T-cell (primary cell): ENCODE measurements around the gene MUC2. TPM values are rescaled to one million over a fixed set of nuclear protein-coding genes. Genes with fewer than 3 reads are reported as not detected.
A peak's percentile ranks its signal among the peaks of the same experiment; 100 is the strongest.

Experiments used
- ATAC-seq, 4 experiments: fragments of 200-7000 bp in 3 of 4; fragments of 150-1000 bp in 1 of 4; cut with Tn5 transposase; replicated peaks in 1 of 4; 1 replicate in 3 of 4; 2 replicates in 1 of 4; pipeline ENCODE4 v1.10.0; 2021; ENCODE audit warnings: moderate library complexity in 3 of 4, mild to moderate bottlenecking in 2 of 4, moderate number of reproducible peaks in 1 of 4
- CTCF ChIA-PET, 2 donors: fragments of 300-600 bp; sonication (Branson Sonifier 250); formaldehyde crosslinking; loops; one replicate each; lab custom pipeline; 2022; ENCODE audit warnings: antibody characterized with exemption in 2 of 2; lab: Charles Lee
- POLR2A ChIA-PET, 2 donors: fragments of 300-600 bp; sonication (Branson Sonifier 250); formaldehyde crosslinking; loops; one replicate each; lab custom pipeline; 2022; ENCODE audit warnings: antibody characterized with exemption in 2 of 2; lab: Charles Lee
- DNase-seq, 35 experiments: peaks; one replicate each; pipeline versions ENCODE4 v3.0.0 to v3.0.0-alpha.2; 2013 to 2023
- H3K27ac ChIP-seq: one replicate; pipeline ENCODE4 v1.5.1; 2013; ENCODE audit warnings: low read length
- H3K27me3 ChIP-seq, 2 experiments: replicated peaks in 1 of 2; 1 replicate in 1 of 2; 2 replicates in 1 of 2; pipeline versions ENCODE4 v1.6.1 to v1.7.0; 2013; ENCODE audit warnings: low read length in 1 of 2, mixed read lengths in 1 of 2; ENCODE audit not compliant: control insufficient read depth in 2 of 2, insufficient read depth in 2 of 2; ENCODE audit errors: extremely low read depth in 1 of 2
- H3K36me3 ChIP-seq, 2 donors: 1 replicate in 1 of 2; 2 replicates in 1 of 2; pipeline versions ENCODE4 v1.6.1 to v1.7.0; 2013; ENCODE audit warnings: low read length in 1 of 2; ENCODE audit not compliant: control insufficient read depth in 2 of 2, insufficient read depth in 1 of 2; ENCODE audit errors: extremely low read depth in 1 of 2
- H3K4me1 ChIP-seq, 2 experiments: 1 replicate in 1 of 2; 2 replicates in 1 of 2; pipeline versions ENCODE4 v1.6.1 to v1.7.0; 2013; ENCODE audit warnings: low read length in 2 of 2, mixed read lengths in 1 of 2; ENCODE audit not compliant: insufficient read depth in 2 of 2, control insufficient read depth in 1 of 2; ENCODE audit errors: extremely low read depth in 1 of 2
- H3K4me3 ChIP-seq, 2 donors: 1 replicate in 1 of 2; 2 replicates in 1 of 2; pipeline versions ENCODE4 v1.5.1 to v1.7.0; 2013; ENCODE audit warnings: mild to moderate bottlenecking in 2 of 2, low read length in 1 of 2, moderate library complexity in 1 of 2; ENCODE audit not compliant: control insufficient read depth in 1 of 2; ENCODE audit errors: extremely low read depth in 1 of 2
- H3K9me3 ChIP-seq: 2 replicates; pipeline ENCODE4 v1.7.0; 2013
- H3K27ac Mint-ChIP-seq, 2 donors: one replicate each; pipeline ENCODE4 v1.8.0; 2020 to 2021; ENCODE audit warnings: mild to moderate bottlenecking in 2 of 2, mixed read lengths in 2 of 2
- H3K27me3 Mint-ChIP-seq, 2 donors: one replicate each; pipeline ENCODE4 v1.8.0; 2021 to 2022; ENCODE audit warnings: mixed read lengths in 2 of 2
- H3K36me3 Mint-ChIP-seq: one replicate; pipeline ENCODE4 v1.8.0; 2021; ENCODE audit warnings: mixed read lengths
- H3K4me1 Mint-ChIP-seq, 3 donors: one replicate each; pipeline ENCODE4 v1.8.0; 2020 to 2022; ENCODE audit warnings: mixed read lengths in 3 of 3, mild to moderate bottlenecking in 1 of 3
- H3K4me3 Mint-ChIP-seq, 3 donors: one replicate each; pipeline ENCODE4 v1.8.0; 2020 to 2022; ENCODE audit warnings: mild to moderate bottlenecking in 3 of 3, mixed read lengths in 3 of 3, moderate library complexity in 3 of 3
- H3K9me3 Mint-ChIP-seq, 3 donors: one replicate each; pipeline ENCODE4 v1.8.0; 2020 to 2022; ENCODE audit warnings: mixed read lengths in 3 of 3
- WGBS: methylation state at CpG from one replicate; pipeline ENCODE4 v1.1.5; 2013; ENCODE audit warnings: missing lambda C conversion rate; ENCODE audit not compliant: insufficient coverage; 5-methylcytosine and 5-hydroxymethylcytosine counted together
- total RNA-seq, 35 experiments: library from RNA in 6 of 35; stranded (reverse) in 6 of 35; fragments of 120-200 nt in 1 of 35; gene quantifications; one replicate each; pipeline versions ENCODE4 v1.2.1 to v1.2.4 and lab custom pipeline; 2013 to 2026

The MUC2 gene
- total RNA-seq, 5 donors from 2014 or later (not counting 1 experiment from before 2014, with no cell fraction given) = 0.12 to 1.4 (median 0.53) TPM; not detected in 2

DNA sequence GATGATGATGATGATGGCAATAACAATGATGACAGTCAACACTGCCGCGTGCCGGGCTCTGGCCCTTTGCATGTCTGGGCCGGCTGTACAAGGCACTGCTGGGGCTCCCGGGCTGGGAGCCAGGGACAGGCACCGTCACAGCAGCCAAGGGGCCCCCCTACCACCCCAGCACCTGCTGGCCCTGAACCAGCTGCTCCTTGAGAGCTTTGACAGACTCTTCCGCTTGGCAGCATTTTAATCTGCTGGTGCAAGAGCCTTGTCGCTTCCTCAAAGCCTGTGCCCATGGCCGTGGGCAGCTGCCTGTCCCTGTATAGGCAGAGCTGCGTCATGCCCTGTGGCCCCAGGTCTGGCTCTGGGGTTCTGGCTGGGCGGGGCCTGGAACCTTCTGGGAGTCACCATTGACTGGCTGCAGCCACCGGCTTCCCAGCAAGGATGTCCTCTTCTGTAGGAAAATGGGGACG, 25.2 kb upstream of the MUC2 start:
- Mint-ChIP-seq H3K27me3 (peaks cover 4 to 20% of the 10 kb centered on the region in 2 donors), H3K27ac (no peak overlapping the region), H3K4me1 (peaks cover 0 to 4% (median 2%) of the 10 kb centered on the region in 3 donors), H3K9me3 (no peaks in the 10 kb centered on the region), H3K4me3 (no peak overlapping the region), H3K36me3 (no peaks in the 10 kb centered on the region)
- peaks cover 0 to 8% of the 10 kb centered on the region in 2 experiments for H3K4me1 ChIP-seq
- DNase-seq (no peak), ATAC-seq (no peak)
- CTCF ChIA-PET = interaction anchor here in 1 of 2 donors (1.2 kb wide), 1 partner anchor 202 kb away, joined by 3 read pairs; no protein-coding TSS in a partner anchor
- H3K27ac ChIP-seq = no peak overlapping the region
- no peaks in the 10 kb centered on the region for H3K9me3 ChIP-seq
- POLR2A ChIA-PET = no interaction called here
- no peak overlapping the region for H3K4me3 ChIP-seq
- peaks cover 2 to 71% of the 10 kb centered on the region in 2 experiments for H3K27me3 ChIP-seq
- 70% methylated on average over 11 of the region's 13 CpGs for WGBS
- H3K36me3 ChIP-seq = no peaks in the 10 kb centered on the region

GRCh38 chr11:1049911-1050580, 24.6 kb upstream of the MUC2 start:
- no peak overlapping the region for H3K4me3 Mint-ChIP-seq
- no peaks in the 10 kb centered on the region for H3K36me3 Mint-ChIP-seq
- peaks cover 0 to 4% (median 2%) of the 10 kb centered on the region in 3 donors for H3K4me1 Mint-ChIP-seq
- H3K27ac ChIP-seq = no peak overlapping the region
- WGBS = 81% methylated on average over 15 of the region's 18 CpGs
- H3K4me1 ChIP-seq = peaks cover 0 to 8% of the 10 kb centered on the region in 2 experiments
- POLR2A ChIA-PET = no interaction called here
- H3K27ac Mint-ChIP-seq = no peak overlapping the region
- peaks cover 4 to 19% of the 10 kb centered on the region in 2 donors for H3K27me3 Mint-ChIP-seq
- CTCF ChIA-PET = interaction anchor here in 1 of 2 donors (1.2 kb wide), 1 partner anchor 202 kb away, joined by 3 read pairs; no protein-coding TSS in a partner anchor
- no peaks in the 10 kb centered on the region for H3K9me3 ChIP-seq
- no peaks in the 10 kb centered on the region for H3K9me3 Mint-ChIP-seq
- DNase-seq (no peak), ATAC-seq (no peak)
- peaks cover 2 to 75% of the 10 kb centered on the region in 2 experiments for H3K27me3 ChIP-seq
- H3K36me3 ChIP-seq = no peaks in the 10 kb centered on the region
- no peak overlapping the region for H3K4me3 ChIP-seq

GRCh38 chr11:1050581-1051355, 23.9 kb upstream of the MUC2 start:
- no peaks in the 10 kb centered on the region for H3K36me3 ChIP-seq
- peaks cover 0 to 4% (median 2%) of the 10 kb centered on the region in 3 donors for H3K4me1 Mint-ChIP-seq
- H3K36me3 Mint-ChIP-seq = no peaks in the 10 kb centered on the region
- CTCF ChIA-PET = interaction anchor here (0.6 to 1.4 kb wide), 5 partner anchors 123 to 203 kb away, joined by 3 to 11 read pairs (median 4); no protein-coding TSS in a partner anchor
- H3K4me3 ChIP-seq = no peak overlapping the region
- POLR2A ChIA-PET = no interaction called here
- no peak overlapping the region for H3K27ac ChIP-seq
- no peaks in the 10 kb centered on the region for H3K9me3 Mint-ChIP-seq
- ATAC-seq (peak; percentile 95 to 99 (median 98)), DNase-seq (peak; percentile 30 to 83 (median 62))
- H3K9me3 ChIP-seq = no peaks in the 10 kb centered on the region
- WGBS = 50% methylated on average over 35 of the region's 39 CpGs
- H3K27me3 Mint-ChIP-seq = peaks cover 4 to 24% of the 10 kb centered on the region in 2 donors
- H3K4me1 ChIP-seq = peaks cover 0 to 8% of the 10 kb centered on the region in 2 experiments
- H3K27me3 ChIP-seq = peaks cover 2 to 76% of the 10 kb centered on the region in 2 experiments
- no peak overlapping the region for H3K4me3 Mint-ChIP-seq
- no peak overlapping the region for H3K27ac Mint-ChIP-seq

GRCh38 chr11:1051356-1052132, 23.1 kb upstream of the MUC2 start:
- Mint-ChIP-seq H3K4me1 (peaks cover 0 to 4% (median 2%) of the 10 kb centered on the region in 3 donors), H3K27me3 (peaks cover 4 to 26% of the 10 kb centered on the region in 2 donors), H3K9me3 (no peaks in the 10 kb centered on the region), H3K27ac (no peak overlapping the region), H3K36me3 (no peaks in the 10 kb centered on the region), H3K4me3 (no peak overlapping the region)
- Histone ChIP-seq H3K9me3 (no peaks in the 10 kb centered on the region), H3K4me1 (peaks cover 0 to 8% of the 10 kb centered on the region in 2 experiments), H3K27ac (no peak overlapping the region), H3K36me3 (no peaks in the 10 kb centered on the region), H3K27me3 (peaks cover 2 to 84% of the 10 kb centered on the region in 2 experiments), H3K4me3 (no peak overlapping the region)
- POLR2A ChIA-PET = no interaction called here
- DNase-seq = peak in 1 of 35 experiments; percentile 2
- CTCF ChIA-PET = interaction anchor here (0.6 to 1.4 kb wide), 5 partner anchors 25 to 203 kb away, joined by 3 to 11 read pairs (median 5); no protein-coding TSS in a partner anchor
- 54% methylated on average over 12 of the region's 15 CpGs for WGBS
- ATAC-seq = no peak

- H3K36me3 ChIP-seq = no peaks in the 10 kb centered on the region
- ChIA-PET POLR2A (no interaction called here), CTCF (interaction anchor here (0.6 to 1.4 kb wide), 4 partner anchors 25 to 463 kb away, joined by 3 to 5 read pairs (median 4); no protein-coding TSS in a partner anchor)
- H3K27ac ChIP-seq = no peak overlapping the region
- H3K9me3 Mint-ChIP-seq = no peaks in the 10 kb centered on the region
- ATAC-seq (no peak), DNase-seq (no peak)
- H3K27ac Mint-ChIP-seq = no peak overlapping the region
- H3K4me1 ChIP-seq = peaks cover 0 to 8% of the 10 kb centered on the region in 2 experiments
- no peak overlapping the region for H3K4me3 ChIP-seq
- peaks cover 0 to 4% (median 2%) of the 10 kb centered on the region in 3 donors for H3K4me1 Mint-ChIP-seq
- H3K27me3 ChIP-seq = peaks cover 1 to 82% of the 10 kb centered on the region in 2 experiments
- no peak overlapping the region for H3K4me3 Mint-ChIP-seq
- H3K9me3 ChIP-seq = no peaks in the 10 kb centered on the region
- 73% methylated on average over 15 of the region's 25 CpGs for WGBS
- H3K36me3 Mint-ChIP-seq = no peaks in the 10 kb centered on the region
- H3K27me3 Mint-ChIP-seq = peaks cover 4 to 21% of the 10 kb centered on the region in 2 donors
Measured at GRCh38 chr11:1052133-1053011, 22.3 kb upstream of the MUC2 start.
